ENCODE results near the gene PHF21A.

- no peak for TF ChIP-seq EZH2 (IDR thresholded peaks at IDR 0.05; ENCODE audit: insufficient read depth, low read length)
- no peak for TF ChIP-seq CTCF (IDR thresholded peaks at IDR 0.05; ENCODE audit: insufficient read depth, low read depth, low read length)
These were observed 5.1 kb downstream of the PHF21A start for GRCh38 chr11:46116007-46116711.

All from astrocyte (in vitro differentiated cells and primary cell).